Measurements from ENCODE around the gene ZNF532.

DNA sequence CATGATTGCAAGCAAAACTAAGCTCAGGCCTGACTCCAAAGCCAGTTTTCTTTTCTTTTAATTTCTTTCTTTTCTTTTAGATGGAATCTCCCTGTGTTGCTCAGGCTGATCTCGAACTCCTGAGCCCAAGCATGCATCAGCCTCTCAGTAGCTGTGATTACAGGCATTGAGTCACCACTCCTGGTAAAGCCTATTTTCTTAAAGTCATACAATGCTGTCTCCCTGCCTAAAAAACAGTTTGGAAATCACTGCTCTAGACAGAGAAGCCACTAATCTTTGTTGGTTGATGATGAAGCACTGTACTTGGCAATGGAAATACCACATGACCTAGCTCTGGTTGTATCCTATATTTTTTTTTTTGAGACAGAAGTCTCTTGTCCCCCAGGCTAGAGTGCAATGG lies 33.1 kb upstream of the ZNF532 start:
- no peak for TF ChIP-seq PPARA (CRISPR knock-in tag; IDR thresholded peaks at IDR 0.05; ENCODE audit: borderline replicate concordance)
- no peak for TF ChIP-seq ARNTL (CRISPR knock-in tag; IDR thresholded peaks at IDR 0.05; ENCODE audit: borderline replicate concordance, low read depth)
- no peak for TF ChIP-seq OSR1 (CRISPR knock-in tag; IDR thresholded peaks at IDR 0.05)
- TF ChIP-seq POU6F1 (CRISPR knock-in tag; IDR thresholded peaks at IDR 0.05; ENCODE audit: borderline replicate concordance, low read depth): no peak
- TF ChIP-seq TOX (CRISPR knock-in tag; IDR thresholded peaks at IDR 0.05; ENCODE audit: borderline replicate concordance): no peak
- no peak for TF ChIP-seq BACH2 (CRISPR knock-in tag; IDR thresholded peaks at IDR 0.05; ENCODE audit: borderline replicate concordance)
- no peak for TF ChIP-seq ESRRG (CRISPR knock-in tag; IDR thresholded peaks at IDR 0.05)
- no peak for TF ChIP-seq RARB (CRISPR knock-in tag; IDR thresholded peaks at IDR 0.05)
- no peak for TF ChIP-seq ZNF8 (CRISPR knock-in tag; IDR thresholded peaks at IDR 0.05)

Measured in SK-N-SH treated with all-trans-retinoic acid at 6 μM for 48 hours (cell line).